Endothelial cell of umbilical vein (primary cell): ENCODE data around the gene TAF5L. TPM values are rescaled to one million over a fixed set of nuclear protein-coding genes. Genes with fewer than 3 reads are reported as not detected.

Source experiments
- BruUV-seq: library from RNA; stranded (reverse); fragments of 400-500 nt; replicated peaks from 2 replicates; lab custom pipeline; 2021; lab: Mats Ljungman, UMichigan
- CTCF ChIA-PET: fragments of 300-600, 350-600 bp; sonication (Branson Sonifier 250); formaldehyde crosslinking; loops from one replicate; lab custom pipeline; 2021; ENCODE audit warnings: antibody characterized with exemption, inconsistent platforms; lab: Charles Lee
- POLR2A ChIA-PET: fragments of 300-600, 350-600 bp; sonication (Branson Sonifier 250); formaldehyde crosslinking; loops from one replicate; lab custom pipeline; 2021; ENCODE audit warnings: antibody characterized with exemption, inconsistent platforms; lab: Charles Lee
- DNase-seq: peaks from one replicate; pipeline ENCODE4 v3.0.0-alpha.2; 2011; ENCODE audit warnings: low read depth, low spot score
- FAIRE-seq: peaks from 2 replicates; lab custom pipeline; 2011; peaks lifted over from hg19 to GRCh38; lab: Jason Lieb, UNC
- H2AFZ ChIP-seq: 2 replicates; pipeline ENCODE4 v1.6.0; 2012; ENCODE audit warnings: low read depth, low read length, control low read depth, inconsistent platforms
- H3K27ac ChIP-seq: 2 replicates; pipeline ENCODE4 v1.5.1; 2011; ENCODE audit warnings: low read depth, mild to moderate bottlenecking, control low read depth, low read length, moderate library complexity; ENCODE audit not compliant: insufficient read depth
- H3K27me3 ChIP-seq, 2 experiments: 2 replicates each; pipeline versions ENCODE4 v1.6.0 to v1.6.1; 2011; ENCODE audit warnings: low read length in 2 of 2, mixed read lengths in 1 of 2; ENCODE audit not compliant: control insufficient read depth in 2 of 2, insufficient read depth in 2 of 2
- H3K36me3 ChIP-seq, 2 experiments: 2 replicates in 1 of 2; 3 replicates in 1 of 2; pipeline ENCODE4 v1.5.1; 2011; ENCODE audit warnings: low read length in 2 of 2, mild to moderate bottlenecking in 1 of 2, moderate library complexity in 1 of 2; ENCODE audit not compliant: control insufficient read depth in 2 of 2, insufficient read depth in 2 of 2; ENCODE audit errors: extremely low read depth in 1 of 2
- H3K4me1 ChIP-seq: 3 replicates; pipeline ENCODE4 v1.5.1; 2011; ENCODE audit warnings: mild to moderate bottlenecking, low read length; ENCODE audit not compliant: control insufficient read depth, insufficient read depth; ENCODE audit errors: extremely low read depth
- H3K4me2 ChIP-seq: 2 replicates; pipeline ENCODE4 v1.6.1; 2011; ENCODE audit warnings: low read length, control low read depth, mixed read lengths; ENCODE audit not compliant: insufficient read depth
- H3K4me3 ChIP-seq, 3 experiments: fragments of 200-600 bp in 1 of 3; sonication (generic), shearing (Covaris generic) in 1 of 3; replicated peaks in 1 of 3; 2 replicates each; pipeline ENCODE4 v1.5.1; 2011 to 2016; ENCODE audit warnings: control low read depth in 3 of 3, low read length in 3 of 3, mild to moderate bottlenecking in 2 of 3, inconsistent platforms in 1 of 3, low read depth in 1 of 3, moderate library complexity in 1 of 3; ENCODE audit not compliant: insufficient read depth in 1 of 3
- H3K79me2 ChIP-seq: 2 replicates; pipeline ENCODE4 v1.6.0; 2012; ENCODE audit warnings: low read length, inconsistent platforms; ENCODE audit not compliant: control insufficient read depth, insufficient read depth
- H3K9ac ChIP-seq: replicated peaks from 2 replicates; pipeline ENCODE3; 2011; ENCODE audit warnings: low read length, control low read depth; ENCODE audit not compliant: insufficient read depth; ENCODE audit errors: extremely low read depth
- H3K9me1 ChIP-seq: replicated peaks from 3 replicates; pipeline ENCODE4 v1.6.0; 2011; ENCODE audit warnings: mild to moderate bottlenecking, low read length; ENCODE audit not compliant: control insufficient read depth, insufficient read depth; ENCODE audit errors: extremely low read depth
- H3K9me3 ChIP-seq: replicated peaks from 2 replicates; pipeline ENCODE4 v1.5.1; 2012; ENCODE audit warnings: low read length, inconsistent platforms; ENCODE audit not compliant: control insufficient read depth, insufficient read depth
- H4K20me1 ChIP-seq: replicated peaks from 2 replicates; pipeline ENCODE3; 2011; ENCODE audit warnings: mild to moderate bottlenecking, low read length; ENCODE audit not compliant: control insufficient read depth, insufficient read depth; ENCODE audit errors: extremely low read depth
- CTCF ChIP-seq, 2 donors: IDR thresholded peaks; 1 replicate in 1 of 2; 2 replicates in 1 of 2; pipeline ENCODE4 v1.5.1; 2011; ENCODE audit warnings: low read length in 2 of 2, mild to moderate bottlenecking in 2 of 2, moderate library complexity in 2 of 2, control low read depth in 1 of 2, inconsistent platforms in 1 of 2, low read depth in 1 of 2; ENCODE audit not compliant: insufficient read depth in 1 of 2; ENCODE audit errors: extremely low read depth in 1 of 2
- EZH2 ChIP-seq: IDR thresholded peaks from 2 replicates; pipeline ENCODE4 v1.6.1; 2012; ENCODE audit warnings: borderline replicate concordance, low read depth, mild to moderate bottlenecking, moderate library complexity, low read length, inconsistent platforms; ENCODE audit not compliant: severe bottlenecking
- FOS ChIP-seq: IDR thresholded peaks from 2 replicates; pipeline ENCODE4 v1.6.1; 2011; ENCODE audit warnings: mild to moderate bottlenecking, low read length, moderate library complexity, borderline replicate concordance; ENCODE audit not compliant: insufficient read depth
- GATA2 ChIP-seq: IDR thresholded peaks from 2 replicates; pipeline ENCODE4 v1.7.0; 2011; ENCODE audit warnings: low read depth, mild to moderate bottlenecking, moderate library complexity, mixed read lengths, low read length; ENCODE audit not compliant: insufficient read length, insufficient read depth
- JUN ChIP-seq: IDR thresholded peaks from 2 replicates; pipeline ENCODE4 v1.6.1; 2011; ENCODE audit warnings: borderline replicate concordance, low read depth; ENCODE audit not compliant: insufficient read length, insufficient read depth
- MAX ChIP-seq: IDR thresholded peaks from 2 replicates; pipeline ENCODE4 v1.6.1; 2011; ENCODE audit not compliant: insufficient read depth, insufficient read length
- MYC ChIP-seq: IDR thresholded peaks from one replicate; pipeline ENCODE4 v1.6.1; 2011; ENCODE audit warnings: mild to moderate bottlenecking, low read depth, low read length
- POLR2A ChIP-seq: IDR thresholded peaks from 2 replicates; pipeline ENCODE4 v1.6.1; 2012; ENCODE audit warnings: low read depth, mild to moderate bottlenecking, control low read depth, low read length
- POLR2AphosphoS5 ChIP-seq: IDR thresholded peaks from 2 replicates; pipeline ENCODE4 v1.6.1; 2012; ENCODE audit warnings: low read depth, mild to moderate bottlenecking, control low read depth, low read length, moderate library complexity; ENCODE audit not compliant: insufficient read depth
- dilution Hi-C: fragments of 300-500 bp; cut with MboI; formaldehyde crosslinking; loops from one replicate; pipeline ENCODE4 v1.15.0; 2019; ENCODE audit warnings: low sequenced_read_pairs; ENCODE audit not compliant: extremely low pct_ligation_motif_present
- intact Hi-C: fragments of 100-400 bp; cut with micrococcal nuclease; formaldehyde crosslinking; loops from one replicate; pipeline ENCODE4 v1.10.0; 2022
- polyA plus RNA-seq, 4 experiments: library from polyadenylated mRNA; depleted of rRNA in 3 of 4; stranded (reverse) in 3 of 4; unstranded in 1 of 4; fragments of >200 nt; gene quantifications; 2 replicates each; pipeline versions ENCODE4 v1.2.1 to v1.2.3, GENCODE V29; 2011 to 2012; ENCODE audit warnings: missing spikeins in 1 of 4
- total RNA-seq: library from RNA; stranded (reverse); gene quantifications from 2 replicates; pipeline ENCODE4 v1.2.3, GENCODE V29; 2021

The TAF5L gene
- total and polyA plus RNA-seq, 2 donors (not counting 3 experiments of a cell fraction or from before 2014, with no cell fraction given) = 21.1 to 24.8 TPM

- Histone ChIP-seq H3K79me2 (peaks cover 28% of the 10 kb centered on the region), H3K27ac (no peak overlapping the region), H2AFZ (no peak overlapping the region), H3K9ac (no peak overlapping the region), H3K36me3 (peaks cover 5 to 14% of the 10 kb centered on the region in 2 experiments), H4K20me1 (no peaks in the 10 kb centered on the region), H3K4me3 (no peak overlapping the region), H3K9me3 (no peaks in the 10 kb centered on the region), H3K4me2 (no peak overlapping the region), H3K9me1 (no peaks in the 10 kb centered on the region), H3K27me3 (no peaks in the 10 kb centered on the region), H3K4me1 (no peaks in the 10 kb centered on the region)
- intact Hi-C loops (no loop called here), dilution Hi-C loops (no loop called here)
- no peak for DNase-seq
- CTCF ChIA-PET = no interaction called here
- BruUV-seq = no TSS peak
- POLR2A ChIA-PET = no interaction called here
- TF ChIP-seq CTCF (IDR thresholded peaks at IDR 0.05; ENCODE audit: extremely low read depth in 1 of 2, insufficient read depth in 1 of 2, low read depth in 1 of 2, low read length in 2 of 2) = no peak
- no peak for TF ChIP-seq GATA2
- TF ChIP-seq POLR2AphosphoS5 = no peak
- no peak for TF ChIP-seq MAX
- no peak for TF ChIP-seq FOS
- no peak for TF ChIP-seq MYC
- TF ChIP-seq JUN = no peak
- no peak for TF ChIP-seq EZH2
- TF ChIP-seq POLR2A = no peak
- no peak for FAIRE-seq
These were observed 16.5 kb upstream of the TAF5L start for GRCh38 chr1:229642376-229642775.
